ENCODE data around the gene CRNN. TPM values are rescaled to one million over a fixed set of nuclear protein-coding genes. Genes with fewer than 3 reads are reported as not detected.

CRNN gene
- total and polyA plus RNA-seq, 4 donors, result 0.22 to 0.31 TPM; not detected in 2

DNA sequence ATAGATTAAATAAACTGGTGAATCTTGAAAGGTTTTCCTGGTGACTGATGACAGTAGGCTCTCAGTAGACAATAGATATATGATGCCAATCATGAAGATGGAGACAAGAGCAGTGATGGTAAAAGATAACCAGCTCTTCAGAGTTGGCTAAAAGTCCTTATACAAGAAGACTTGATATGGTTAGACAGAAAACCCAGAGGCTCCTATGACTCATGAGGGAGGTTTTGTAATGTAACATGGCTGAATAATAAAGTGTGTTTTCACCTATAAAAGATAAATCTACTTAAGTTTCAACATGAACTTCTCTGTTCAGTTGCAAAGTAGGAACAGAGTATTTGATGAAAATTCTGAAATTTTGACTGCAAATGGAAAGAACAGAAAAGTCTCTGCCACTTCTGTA lies 12.7 kb upstream of the CRNN start:
- Histone ChIP-seq H3K4me1 (ENCODE audit: control insufficient read depth in 5 of 5, insufficient read depth in 5 of 5, low read length in 5 of 5) (no peaks in the 10 kb centered on the region), H3K9me3 (ENCODE audit: control insufficient read depth in 4 of 4, insufficient read depth in 3 of 4, low read length in 3 of 4) (peaks cover 0 to 10% (median 4%) of the 10 kb centered on the region in 4 donors), H3K4me3 (no peak overlapping the region), H3K27ac (ENCODE audit: low read depth in 1 of 2, low read length in 1 of 2) (no peak overlapping the region), H3K27me3 (ENCODE audit: control insufficient read depth in 3 of 3, insufficient read depth in 3 of 3, low read length in 2 of 3) (no peaks in the 10 kb centered on the region), H3K9ac (ENCODE audit: insufficient read depth in 1 of 2, low read length in 2 of 2) (no peak overlapping the region), H3K36me3 (ENCODE audit: control insufficient read depth in 4 of 4, insufficient read depth in 4 of 4, low read length in 4 of 4) (no peaks in the 10 kb centered on the region)
- DNase-seq (no peak), ATAC-seq (ENCODE audit: insufficient read depth, low FRiP score) (no peak)
- TF ChIP-seq, protein P1, sequence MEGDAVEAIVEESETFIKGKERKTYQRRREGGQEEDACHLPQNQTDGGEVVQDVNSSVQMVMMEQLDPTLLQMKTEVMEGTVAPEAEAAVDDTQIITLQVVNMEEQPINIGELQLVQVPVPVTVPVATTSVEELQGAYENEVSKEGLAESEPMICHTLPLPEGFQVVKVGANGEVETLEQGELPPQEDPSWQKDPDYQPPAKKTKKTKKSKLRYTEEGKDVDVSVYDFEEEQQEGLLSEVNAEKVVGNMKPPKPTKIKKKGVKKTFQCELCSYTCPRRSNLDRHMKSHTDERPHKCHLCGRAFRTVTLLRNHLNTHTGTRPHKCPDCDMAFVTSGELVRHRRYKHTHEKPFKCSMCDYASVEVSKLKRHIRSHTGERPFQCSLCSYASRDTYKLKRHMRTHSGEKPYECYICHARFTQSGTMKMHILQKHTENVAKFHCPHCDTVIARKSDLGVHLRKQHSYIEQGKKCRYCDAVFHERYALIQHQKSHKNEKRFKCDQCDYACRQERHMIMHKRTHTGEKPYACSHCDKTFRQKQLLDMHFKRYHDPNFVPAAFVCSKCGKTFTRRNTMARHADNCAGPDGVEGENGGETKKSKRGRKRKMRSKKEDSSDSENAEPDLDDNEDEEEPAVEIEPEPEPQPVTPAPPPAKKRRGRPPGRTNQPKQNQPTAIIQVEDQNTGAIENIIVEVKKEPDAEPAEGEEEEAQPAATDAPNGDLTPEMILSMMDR (IDR thresholded peaks at IDR 0.05; ENCODE audit: control extremely low read depth, extremely low read depth), result no peak

DNA sequence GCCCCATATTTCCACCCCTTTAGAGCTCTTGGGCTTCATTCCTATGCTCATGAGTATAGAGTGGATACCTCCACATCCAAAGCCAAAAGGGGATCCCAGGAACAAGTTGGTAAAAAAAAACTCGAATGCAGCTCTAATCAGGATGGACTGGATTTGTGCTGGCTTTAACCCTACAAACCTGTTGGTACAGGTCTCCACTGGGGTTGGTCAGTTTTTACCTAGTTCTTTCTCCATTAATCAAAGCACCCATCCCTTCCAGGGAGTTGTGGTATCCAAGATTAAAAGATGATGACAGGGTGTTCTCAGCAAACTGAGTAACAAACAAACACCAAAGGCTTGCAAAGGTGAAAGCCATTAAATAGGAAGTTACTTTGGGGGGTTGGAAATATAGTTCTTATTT lies 5.9 kb upstream of the CRNN start:
- Histone ChIP-seq H3K4me3 (no peak overlapping the region), H3K27ac (ENCODE audit: low read depth in 1 of 2, low read length in 1 of 2) (no peak overlapping the region), H3K4me1 (ENCODE audit: control insufficient read depth in 5 of 5, insufficient read depth in 5 of 5, low read length in 5 of 5) (peaks cover 0 to 7% (median 0%) of the 10 kb centered on the region in 5 donors), H3K9ac (ENCODE audit: insufficient read depth in 1 of 2, low read length in 2 of 2) (no peak overlapping the region), H3K36me3 (ENCODE audit: control insufficient read depth in 4 of 4, insufficient read depth in 4 of 4, low read length in 4 of 4) (no peaks in the 10 kb centered on the region), H3K9me3 (ENCODE audit: control insufficient read depth in 4 of 4, insufficient read depth in 3 of 4, low read length in 3 of 4) (peaks cover 0 to 9% (median 4%) of the 10 kb centered on the region in 4 donors), H3K27me3 (ENCODE audit: control insufficient read depth in 3 of 3, insufficient read depth in 3 of 3, low read length in 2 of 3) (no peaks in the 10 kb centered on the region)
- TF ChIP-seq, protein P1 (IDR thresholded peaks at IDR 0.05; ENCODE audit: control extremely low read depth, extremely low read depth), result no peak
- DNase-seq (no peak), ATAC-seq (ENCODE audit: insufficient read depth, low FRiP score) (no peak)
- WGBS, 2 donors, result 57 to 60% methylated on average over 1 of the region's 1 CpG

DNA sequence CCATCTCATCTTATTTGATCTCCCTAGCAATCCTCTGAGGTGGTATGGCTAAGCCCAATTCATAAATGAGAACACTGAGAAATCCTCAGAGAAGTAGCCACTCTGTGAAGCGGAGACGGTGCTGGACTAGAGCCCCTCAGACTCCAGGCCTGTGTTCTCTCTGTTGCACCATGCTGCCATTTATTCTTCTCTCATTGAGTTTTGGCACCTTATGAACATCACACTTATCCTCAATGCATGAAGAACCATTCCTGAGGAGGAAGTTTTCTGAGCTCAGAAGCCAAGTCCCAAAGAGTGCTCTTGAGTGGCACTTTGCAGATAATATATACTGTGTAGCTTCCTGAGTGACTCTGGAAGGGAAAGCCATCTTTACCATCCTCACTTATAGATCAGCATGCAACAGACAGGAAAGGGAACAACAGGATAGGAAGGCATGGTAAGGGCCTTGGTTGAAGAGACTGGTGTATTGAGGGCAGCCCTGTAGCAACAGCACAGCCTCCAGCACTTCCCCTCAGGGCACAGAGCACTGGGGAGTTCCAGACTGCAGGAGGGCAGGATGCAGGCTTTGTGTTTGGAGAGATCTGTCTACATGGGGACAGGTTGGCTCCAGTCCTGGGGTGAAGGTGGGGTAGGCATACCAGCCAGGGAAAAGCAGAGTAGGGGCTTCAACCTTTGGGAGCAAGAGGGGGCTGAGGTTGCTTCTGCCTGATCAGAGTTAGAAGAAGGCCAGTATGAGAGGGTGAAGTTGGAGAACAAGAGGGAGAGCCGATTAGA lies 1.6 kb upstream of the CRNN start:
- Histone ChIP-seq H3K27ac (ENCODE audit: low read depth in 1 of 2, low read length in 1 of 2) (no peak overlapping the region), H3K4me3 (no peak overlapping the region), H3K36me3 (ENCODE audit: control insufficient read depth in 4 of 4, insufficient read depth in 4 of 4, low read length in 4 of 4) (no peaks in the 10 kb centered on the region), H3K4me1 (ENCODE audit: control insufficient read depth in 5 of 5, insufficient read depth in 5 of 5, low read length in 5 of 5) (peaks cover 0 to 14% (median 0%) of the 10 kb centered on the region in 5 donors), H3K27me3 (ENCODE audit: control insufficient read depth in 3 of 3, insufficient read depth in 3 of 3, low read length in 2 of 3) (no peaks in the 10 kb centered on the region), H3K9ac (ENCODE audit: insufficient read depth in 1 of 2, low read length in 2 of 2) (no peak overlapping the region), H3K9me3 (ENCODE audit: control insufficient read depth in 4 of 4, insufficient read depth in 3 of 4, low read length in 3 of 4) (no peaks in the 10 kb centered on the region)
- TF ChIP-seq, protein P1 (IDR thresholded peaks at IDR 0.05; ENCODE audit: control extremely low read depth, extremely low read depth), result no peak
- WGBS, 2 donors, result 91 to 94% methylated on average over 3 of the region's 3 CpGs
- no peak for ATAC-seq (ENCODE audit: insufficient read depth, low FRiP score)
- DNase-seq, result no peak

Data from lung (tissue), 12 donors.